Heart right ventricle (tissue), 16 donors: ENCODE measurements around the gene P2RX7. TPM values are rescaled to one million over a fixed set of nuclear protein-coding genes. Genes with fewer than 3 reads are reported as not detected.
"Not testable (repeated sequence)": the region's sequence is repeated elsewhere in the genome, so short reads cannot be mapped to it uniquely, and the experiment has no call there.

Experiments used
- ATAC-seq, 8 donors: fragments of 200-7000 bp; cut with Tn5 transposase; one replicate each; pipeline ENCODE4 v1.9.1; 2020; ENCODE audit warnings: mild to moderate bottlenecking in 8 of 8, moderate library complexity in 8 of 8, moderate number of reproducible peaks in 1 of 8
- DNase-seq, 2 donors: peaks; one replicate each; pipeline ENCODE4 v3.0.0-alpha.2; 2020
- H3K27ac ChIP-seq, 10 donors: fragments of 200-600 bp; sonication (generic) in 2 of 10; one replicate each; pipeline versions ENCODE4 v1.5.0 to v1.8.0; 2020 to 2022; ENCODE audit warnings: mild to moderate bottlenecking in 3 of 10
- H3K27me3 ChIP-seq, 7 donors: fragments of 200-600 bp; one replicate each; pipeline ENCODE4 v1.8.0; 2021 to 2022; ENCODE audit warnings: mild to moderate bottlenecking in 2 of 7
- H3K36me3 ChIP-seq, 9 donors: fragments of 200-600 bp; sonication (generic) in 1 of 9; one replicate each; pipeline versions ENCODE4 v1.5.0 to v1.8.0; 2020 to 2022; ENCODE audit warnings: mild to moderate bottlenecking in 2 of 9
- H3K4me1 ChIP-seq, 9 donors: fragments of 200-600 bp; sonication (generic) in 1 of 9; one replicate each; pipeline versions ENCODE4 v1.5.0 to v1.8.0; 2020 to 2022; ENCODE audit warnings: mild to moderate bottlenecking in 4 of 9
- H3K4me3 ChIP-seq, 10 donors: fragments of 200-600 bp; sonication (generic) in 2 of 10; one replicate each; pipeline versions ENCODE4 v1.5.0 to v1.8.0; 2020 to 2022; ENCODE audit warnings: mild to moderate bottlenecking in 7 of 10, moderate library complexity in 2 of 10
- H3K9me3 ChIP-seq, 11 donors: fragments of 200-600 bp in 10 of 11; sonication (generic) in 2 of 11; one replicate each; pipeline versions ENCODE4 v1.5.0 to v1.8.0; 2013 to 2022; ENCODE audit warnings: mild to moderate bottlenecking in 2 of 11, control low read depth in 1 of 11, moderate library complexity in 1 of 11
- WGBS, 2 donors: extraction: QIAGEN DNeasy Blood & Tissue Kit; methylation state at CpG; one replicate each; pipeline ENCODE4 v1.1.7; 2013; ENCODE audit warnings: inconsistent platforms in 1 of 2; 5-methylcytosine and 5-hydroxymethylcytosine counted together
- intact Hi-C, 10 donors: fragments of 100-400 bp; cut with DNase I; formaldehyde crosslinking; loops; one replicate each; pipeline versions ENCODE4 v1.11.1 to v1.14.2; 2022
- polyA plus RNA-seq, 2 donors: library from polyadenylated mRNA; stranded (reverse); fragments of 200-250 nt; gene quantifications; one replicate each; pipeline ENCODE4 v1.2.3, GENCODE V29; 2013
- total RNA-seq, 10 donors: library from RNA; stranded (reverse); fragmentation: NEBNext Ultra II Directional in 3 of 10; extraction: Animal tissue kit (Norgen Biotek cat#: 25700) in 3 of 10; gene quantifications; one replicate each; pipeline versions ENCODE4 v1.2.1 to v1.2.4, GENCODE V29; 2021 to 2023
- TF ChIP-seq, protein P1 (sequence below), 9 donors: fragments of 200-600 bp; sonication (generic) in 2 of 9; IDR thresholded peaks; one replicate each; pipeline versions ENCODE4 v1.5.0 to v1.8.0; 2021 to 2022; ENCODE audit warnings: antibody characterized with exemption in 9 of 9, mild to moderate bottlenecking in 5 of 9, moderate library complexity in 1 of 9
- donor health status: Arrhythmogenic right ventricular cardiomyopathy.
- donor health status: ischemic (EF 13 %, LVEDD 7.1; RV severe dilation, severe dysfunction).
- donor health status: healthy with polysubstance abuse.
- donor health status: DM: no; HTN: yes; CAD: no.
- donor health status: DM: no; HTN: no; CAD: no.
- donor health status: ischemic (EF 25% LVEDD 6.9; RV normal size, moderate dysfunction).
- donor health status: ischemic (EF 25% LVEDD 5.7; RV mildly dilated, moderate dysfunction).
- donor health status: healthy.
- donor health status: DM: yes; HTN: yes; CAD: no.
- donor health status: Ischemic cardiomyopathy.
- donor health status: ischemic (EF 35%, LVEDD 5.7; RV mildly dilated, moderate dysfunction).
- donor health status: nonischemic (EF 11% LVEDD 7.7; RV severe dilation, severe dysfunction).
- donor health status: DM: yes; HTN: yes; CAD: no.
- donor health status: PGD.
- donor health status: ischemic (EF 29% LVEDD 5.4; RV normal size, mild dysfunction).
- donor health status: nonischemic (EF 23%, LVEDD 6.1; RV moderate dilation, normal function).

Gene P2RX7
- total and polyA plus RNA-seq, 12 donors: 0.25 to 7.0 (median 1.6) TPM

DNA sequence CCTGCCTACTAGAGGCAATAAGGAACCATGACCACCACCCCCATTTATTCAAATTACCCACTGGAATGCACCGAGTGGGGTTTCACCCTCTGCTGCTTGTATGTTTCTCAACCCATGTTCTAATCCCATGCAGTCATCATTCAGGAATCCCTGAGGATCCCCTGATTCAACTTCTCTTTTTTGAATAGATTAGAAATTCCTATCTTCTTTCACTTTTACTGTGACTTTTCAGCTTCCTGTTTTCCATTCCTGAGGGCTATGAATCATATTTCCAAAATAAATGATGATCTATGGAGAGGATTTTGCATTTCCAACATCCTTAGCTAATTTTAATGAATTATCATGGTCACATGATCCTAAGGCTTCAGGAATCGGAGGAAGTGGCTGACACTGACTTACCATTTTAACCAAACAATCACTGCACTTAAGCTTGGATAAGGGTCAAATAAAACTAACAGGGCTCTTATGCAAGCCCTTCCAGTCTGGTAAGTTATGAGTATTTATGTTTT is 57.9 kb downstream of the P2RX7 start:
- H3K4me3 ChIP-seq: no peak overlapping the region
- intact Hi-C loops: loop anchor here in 1 of 10 donors (10.0 kb wide), 1 partner anchor 66 kb away; no protein-coding TSS in a partner anchor
- no peaks in the 10 kb centered on the region for H3K27me3 ChIP-seq
- TF ChIP-seq, protein P1, sequence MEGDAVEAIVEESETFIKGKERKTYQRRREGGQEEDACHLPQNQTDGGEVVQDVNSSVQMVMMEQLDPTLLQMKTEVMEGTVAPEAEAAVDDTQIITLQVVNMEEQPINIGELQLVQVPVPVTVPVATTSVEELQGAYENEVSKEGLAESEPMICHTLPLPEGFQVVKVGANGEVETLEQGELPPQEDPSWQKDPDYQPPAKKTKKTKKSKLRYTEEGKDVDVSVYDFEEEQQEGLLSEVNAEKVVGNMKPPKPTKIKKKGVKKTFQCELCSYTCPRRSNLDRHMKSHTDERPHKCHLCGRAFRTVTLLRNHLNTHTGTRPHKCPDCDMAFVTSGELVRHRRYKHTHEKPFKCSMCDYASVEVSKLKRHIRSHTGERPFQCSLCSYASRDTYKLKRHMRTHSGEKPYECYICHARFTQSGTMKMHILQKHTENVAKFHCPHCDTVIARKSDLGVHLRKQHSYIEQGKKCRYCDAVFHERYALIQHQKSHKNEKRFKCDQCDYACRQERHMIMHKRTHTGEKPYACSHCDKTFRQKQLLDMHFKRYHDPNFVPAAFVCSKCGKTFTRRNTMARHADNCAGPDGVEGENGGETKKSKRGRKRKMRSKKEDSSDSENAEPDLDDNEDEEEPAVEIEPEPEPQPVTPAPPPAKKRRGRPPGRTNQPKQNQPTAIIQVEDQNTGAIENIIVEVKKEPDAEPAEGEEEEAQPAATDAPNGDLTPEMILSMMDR (IDR thresholded peaks at IDR 0.05): no peak
- H3K27ac ChIP-seq: peak overlapping the region in 4 of 10 donors; percentile 37 to 75 (median 46)
- DNase-seq (no peak), ATAC-seq (peak in 6 of 8 donors; percentile 37 to 80 (median 46))
- H3K9me3 ChIP-seq: no peaks in the 10 kb centered on the region
- no peaks in the 10 kb centered on the region for H3K36me3 ChIP-seq
- WGBS, 2 donors: 41 to 49% methylated on average over 2 of the region's 2 CpGs
- peaks cover 0 to 28% (median 0%) of the 10 kb centered on the region in 9 donors for H3K4me1 ChIP-seq

DNA sequence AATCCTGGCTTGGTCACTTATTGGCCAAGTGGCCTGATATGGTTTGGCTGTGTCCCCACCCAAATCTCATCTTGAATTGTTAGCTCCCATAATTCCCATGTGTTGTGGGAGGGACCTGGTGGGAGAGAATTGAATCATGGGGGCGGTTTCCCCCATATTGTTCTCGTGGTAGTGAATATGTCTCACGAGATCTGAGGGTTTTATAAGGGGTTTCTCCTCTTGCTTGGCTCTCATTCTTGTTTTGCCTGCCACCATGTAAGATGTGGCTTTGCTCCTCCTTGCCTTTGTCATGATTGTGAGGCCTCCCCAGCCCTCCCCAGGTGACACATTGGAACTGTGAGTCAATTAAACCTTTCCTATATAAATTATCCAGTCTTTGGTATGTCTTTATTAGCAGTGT is 58.5 kb downstream of the P2RX7 start:
- WGBS, 2 donors: 72 to 90% methylated on average over 3 of the region's 3 CpGs
- Histone ChIP-seq H3K4me3 (no peak overlapping the region), H3K27me3 (no peaks in the 10 kb centered on the region), H3K36me3 (no peaks in the 10 kb centered on the region), H3K27ac (peak overlapping the region in 3 of 10 donors; percentile 37 to 75 (median 45)), H3K9me3 (no peaks in the 10 kb centered on the region), H3K4me1 (peaks cover 0 to 23% (median 0%) of the 10 kb centered on the region in 9 donors)
- DNase-seq: no peak
- intact Hi-C loops: loop anchor here in 1 of 10 donors (10.0 kb wide), 1 partner anchor 66 kb away; no protein-coding TSS in a partner anchor
- TF ChIP-seq, protein P1 (IDR thresholded peaks at IDR 0.05): no peak
- no peak for ATAC-seq

DNA sequence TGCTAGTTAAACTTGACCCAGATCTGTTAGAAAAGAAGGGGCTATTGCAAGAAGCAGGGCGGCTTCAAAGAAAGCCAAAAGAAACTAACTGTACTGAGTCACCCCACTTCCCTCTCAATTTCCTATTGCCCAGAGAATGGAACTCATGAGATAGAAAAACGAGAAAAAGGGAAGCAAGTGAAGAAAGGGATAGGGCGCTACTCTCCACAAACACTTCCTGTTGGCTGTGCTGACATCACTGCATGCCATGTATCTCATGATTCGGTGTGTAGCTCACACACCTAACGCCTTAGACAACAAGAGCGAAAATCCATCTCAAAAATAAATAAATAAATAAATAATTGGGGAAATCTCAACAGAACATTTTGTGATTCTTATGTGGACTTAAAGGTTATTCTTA is 64.2 kb downstream of the P2RX7 start:
- no peaks in the 10 kb centered on the region for H3K9me3 ChIP-seq
- no peaks in the 10 kb centered on the region for H3K36me3 ChIP-seq
- ATAC-seq (peak in 7 of 8 donors; percentile 37 to 79 (median 64)), DNase-seq (no peak)
- TF ChIP-seq, protein P1 (IDR thresholded peaks at IDR 0.05): no peak
- no peak overlapping the region for H3K4me3 ChIP-seq
- intact Hi-C loops: loop anchor here in 1 of 10 donors (10.0 kb wide), 1 partner anchor 72 kb away; no protein-coding TSS in a partner anchor
- H3K27me3 ChIP-seq: no peaks in the 10 kb centered on the region
- H3K4me1 ChIP-seq: peaks cover 0 to 15% (median 0%) of the 10 kb centered on the region in 9 donors
- WGBS, 2 donors: 63 to 71% methylated on average over 6 of the region's 6 CpGs
- peak overlapping the region in 1 of 10 donors; percentile 69 for H3K27ac ChIP-seq

DNA sequence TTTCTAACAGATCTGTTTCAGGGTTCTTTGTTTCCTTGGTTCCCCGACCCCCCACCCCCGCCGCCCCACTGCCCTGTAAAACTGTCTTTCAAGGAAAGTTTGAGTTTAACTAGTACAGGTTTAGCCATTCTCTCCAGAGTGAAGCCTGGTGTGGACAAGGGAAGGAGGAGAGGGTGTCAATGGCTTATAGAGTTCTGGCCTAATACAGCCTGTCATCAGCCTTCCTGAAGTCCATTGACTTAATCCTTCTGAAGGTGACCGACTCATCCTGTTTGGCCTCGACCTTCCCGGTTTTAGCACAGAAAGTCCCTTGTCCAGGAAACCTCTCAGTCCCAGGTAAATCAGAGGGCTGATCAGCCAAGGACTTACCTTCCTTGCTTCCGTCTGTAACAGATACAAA is 66.3 kb downstream of the P2RX7 start:
- H3K27ac ChIP-seq: no peak overlapping the region
- H3K36me3 ChIP-seq: no peaks in the 10 kb centered on the region
- no peaks in the 10 kb centered on the region for H3K27me3 ChIP-seq
- 58 to 78% methylated on average over 7 of the region's 7 CpGs for WGBS, 2 donors
- peaks cover 0 to 20% (median 0%) of the 10 kb centered on the region in 9 donors for H3K4me1 ChIP-seq
- H3K9me3 ChIP-seq: no peaks in the 10 kb centered on the region
- TF ChIP-seq, protein P1 (IDR thresholded peaks at IDR 0.05): no peak
- intact Hi-C loops: loop anchor here in 1 of 10 donors (10.0 kb wide), 1 partner anchor 74 kb away; no protein-coding TSS in a partner anchor
- ATAC-seq (no peak), DNase-seq (no peak)
- H3K4me3 ChIP-seq: no peak overlapping the region

DNA sequence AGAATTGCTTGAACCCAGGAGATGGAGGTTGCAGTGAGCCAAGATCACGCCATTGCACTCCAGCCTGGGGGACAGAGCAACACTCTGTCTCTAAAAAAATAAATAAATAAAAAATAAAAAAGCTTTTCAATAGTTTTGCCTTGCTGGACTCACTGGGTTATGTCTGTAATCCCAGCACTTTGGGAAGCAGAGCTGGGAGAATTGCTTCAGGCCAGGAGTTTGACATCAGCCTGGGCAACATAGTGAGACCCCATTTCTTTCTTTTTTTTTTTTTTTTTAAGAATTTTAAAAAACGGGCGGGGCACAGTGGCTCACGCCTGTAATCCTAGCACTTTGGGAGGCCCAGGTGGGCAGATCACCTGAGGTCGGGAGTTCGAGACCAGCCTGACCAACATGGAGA is 68.5 kb downstream of the P2RX7 start:
- intact Hi-C loops: loop anchor here in 2 of 10 donors (10.0 kb wide), 1 partner anchor 66 kb away; the partner anchor contains the start of gene P2RX7 (in 2 of the 2)
- peaks cover 0 to 33% (median 0%) of the 10 kb centered on the region in 9 donors for H3K4me1 ChIP-seq
- DNase-seq, H3K4me3 ChIP-seq, H3K27ac ChIP-seq, ATAC-seq, H3K9me3 ChIP-seq, H3K36me3 ChIP-seq, H3K27me3 ChIP-seq: not testable (repeated sequence)
- 89 to 95% methylated on average over 6 of the region's 6 CpGs for WGBS, 2 donors
